ENCODE measurements around the gene PRSS2.

The PRSS2 gene

DNA sequence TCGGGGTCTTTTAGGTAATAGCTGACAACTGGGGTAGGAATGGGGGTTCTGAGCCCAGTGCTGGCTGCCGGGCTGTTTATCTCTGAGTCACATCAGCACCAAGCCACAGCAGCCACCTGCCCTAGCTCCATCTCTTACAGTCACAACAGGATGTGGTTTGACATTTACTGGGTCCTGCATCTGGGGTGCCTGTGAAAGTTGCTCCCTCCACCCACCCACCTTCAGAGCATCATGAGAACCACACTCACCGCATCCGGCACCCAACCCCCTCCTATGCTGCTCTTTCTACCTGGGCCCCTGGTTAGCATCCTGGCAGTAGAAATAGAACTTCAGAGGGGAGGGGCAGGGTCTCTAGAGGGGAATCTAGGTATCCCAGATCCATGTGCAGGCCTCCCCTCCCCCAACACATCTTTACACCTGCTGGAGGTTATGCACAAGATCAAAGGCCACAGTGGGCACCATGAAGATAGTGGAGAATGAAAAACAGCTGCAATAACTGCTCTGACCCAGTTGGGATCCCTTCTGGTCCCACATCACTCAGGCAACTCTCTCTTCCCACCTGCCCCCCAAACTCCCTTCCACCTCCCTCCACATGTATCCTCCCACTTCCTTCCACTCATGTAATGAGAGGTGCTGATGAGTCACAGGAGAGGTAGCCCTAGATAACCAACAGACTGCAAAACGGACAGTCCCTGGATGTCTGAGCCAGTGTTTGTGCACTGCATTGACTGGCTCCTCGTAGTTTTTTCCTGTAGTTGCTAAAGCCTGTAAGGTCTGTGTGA, 38.2 kb downstream of the PRSS2 start:
- no peak overlapping the region for H3K27ac ChIP-seq
- TF ChIP-seq ZFX (IDR thresholded peaks at IDR 0.05) = no peak
- TF ChIP-seq, protein P1, sequence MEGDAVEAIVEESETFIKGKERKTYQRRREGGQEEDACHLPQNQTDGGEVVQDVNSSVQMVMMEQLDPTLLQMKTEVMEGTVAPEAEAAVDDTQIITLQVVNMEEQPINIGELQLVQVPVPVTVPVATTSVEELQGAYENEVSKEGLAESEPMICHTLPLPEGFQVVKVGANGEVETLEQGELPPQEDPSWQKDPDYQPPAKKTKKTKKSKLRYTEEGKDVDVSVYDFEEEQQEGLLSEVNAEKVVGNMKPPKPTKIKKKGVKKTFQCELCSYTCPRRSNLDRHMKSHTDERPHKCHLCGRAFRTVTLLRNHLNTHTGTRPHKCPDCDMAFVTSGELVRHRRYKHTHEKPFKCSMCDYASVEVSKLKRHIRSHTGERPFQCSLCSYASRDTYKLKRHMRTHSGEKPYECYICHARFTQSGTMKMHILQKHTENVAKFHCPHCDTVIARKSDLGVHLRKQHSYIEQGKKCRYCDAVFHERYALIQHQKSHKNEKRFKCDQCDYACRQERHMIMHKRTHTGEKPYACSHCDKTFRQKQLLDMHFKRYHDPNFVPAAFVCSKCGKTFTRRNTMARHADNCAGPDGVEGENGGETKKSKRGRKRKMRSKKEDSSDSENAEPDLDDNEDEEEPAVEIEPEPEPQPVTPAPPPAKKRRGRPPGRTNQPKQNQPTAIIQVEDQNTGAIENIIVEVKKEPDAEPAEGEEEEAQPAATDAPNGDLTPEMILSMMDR (conservative IDR thresholded peaks at IDR 0.05) = no peak

DNA sequence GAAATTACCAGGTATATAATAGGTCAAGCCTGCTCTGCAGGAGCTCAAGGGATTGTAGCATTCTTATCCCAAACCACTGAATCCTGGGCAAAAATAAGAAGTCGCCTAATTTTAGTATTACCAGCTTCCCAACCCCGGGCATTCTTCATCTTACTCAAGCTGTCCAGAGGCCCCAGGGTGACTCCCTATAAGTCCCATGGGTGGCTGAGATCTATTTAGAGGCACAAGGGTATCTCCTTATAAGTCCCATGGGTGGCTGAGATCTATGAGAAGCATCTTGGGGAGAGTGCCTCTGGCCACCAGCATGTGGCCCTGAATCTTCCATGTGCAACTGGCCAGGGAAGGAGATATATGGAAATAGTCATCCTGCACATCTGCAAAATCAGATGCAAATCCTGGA, 38.9 kb downstream of the PRSS2 start:
- TF ChIP-seq, protein P1 (conservative IDR thresholded peaks at IDR 0.05) = no peak
- no peak for TF ChIP-seq ZFX (IDR thresholded peaks at IDR 0.05)
- H3K27ac ChIP-seq = no peak overlapping the region

DNA sequence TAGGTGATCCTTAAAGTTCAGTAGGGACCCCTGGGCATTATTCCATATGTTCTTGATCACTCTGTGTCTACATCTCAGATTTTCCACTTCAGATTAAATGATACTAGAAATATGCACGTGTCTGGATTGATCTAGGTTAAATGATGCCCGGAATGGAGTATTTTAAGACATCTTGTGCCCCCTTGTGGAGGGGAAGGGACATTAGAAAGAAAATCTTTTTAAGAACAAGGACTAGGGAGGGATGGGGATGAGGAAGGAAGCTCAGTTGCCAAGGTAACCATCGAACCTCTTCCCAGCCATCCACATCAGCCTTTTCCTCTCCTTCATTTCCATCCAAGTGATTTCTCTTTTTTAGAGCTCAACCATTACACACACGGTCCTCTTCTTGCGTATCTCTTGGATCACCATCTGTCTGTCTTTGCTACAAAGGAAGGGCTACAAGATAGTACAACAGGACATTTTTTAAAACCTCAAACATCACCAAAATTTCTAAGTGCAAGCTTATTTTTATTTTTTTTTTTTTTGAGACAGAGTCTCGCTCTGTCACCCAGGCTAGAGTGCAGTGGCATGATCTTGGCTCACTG, 40.5 kb downstream of the PRSS2 start:
- no peak overlapping the region for H3K27ac ChIP-seq
- TF ChIP-seq ZFX (IDR thresholded peaks at IDR 0.05) = no peak
- TF ChIP-seq, protein P1 (conservative IDR thresholded peaks at IDR 0.05) = peak; percentile 88

DNA sequence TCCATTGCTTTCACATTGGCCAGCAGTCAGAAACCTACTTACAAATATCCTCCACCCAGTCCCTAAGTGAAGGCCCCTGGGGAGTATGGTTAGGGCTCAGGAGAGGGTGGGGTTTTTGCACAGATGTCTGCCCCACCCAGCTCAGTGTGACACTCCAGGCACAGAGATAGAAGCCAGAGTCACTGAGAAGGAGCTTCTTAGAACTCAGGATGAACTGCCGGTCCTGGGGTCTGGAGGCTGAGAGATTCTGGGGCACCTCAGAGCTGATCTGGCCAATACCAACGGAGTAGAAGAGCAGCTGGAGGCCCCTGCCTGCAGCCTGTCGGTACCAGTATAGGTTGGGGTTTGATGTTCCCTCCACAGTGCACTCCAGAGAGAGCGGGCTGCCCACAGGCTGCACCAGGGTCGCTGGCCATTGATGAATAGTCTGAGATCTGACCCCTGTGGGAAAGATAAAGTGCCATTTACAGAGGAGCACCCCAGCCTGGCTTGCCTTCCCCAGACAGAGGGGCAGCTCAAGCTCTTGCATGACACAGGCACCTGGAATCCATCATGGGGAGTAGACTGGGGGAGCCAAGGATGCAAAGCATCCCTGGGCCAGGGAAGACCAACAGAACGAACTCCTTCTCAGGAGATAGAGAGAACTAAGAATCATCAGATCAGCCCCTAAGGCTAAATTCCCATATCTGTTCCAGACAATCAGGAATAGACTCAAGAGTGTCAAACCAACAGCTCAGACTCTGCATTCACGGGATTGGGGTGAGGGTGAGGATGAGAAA, 41.9 kb downstream of the PRSS2 start:
- TF ChIP-seq ZFX (IDR thresholded peaks at IDR 0.05) = no peak
- TF ChIP-seq, protein P1 (conservative IDR thresholded peaks at IDR 0.05) = no peak
- peak overlapping the region; percentile 47 for H3K27ac ChIP-seq

DNA sequence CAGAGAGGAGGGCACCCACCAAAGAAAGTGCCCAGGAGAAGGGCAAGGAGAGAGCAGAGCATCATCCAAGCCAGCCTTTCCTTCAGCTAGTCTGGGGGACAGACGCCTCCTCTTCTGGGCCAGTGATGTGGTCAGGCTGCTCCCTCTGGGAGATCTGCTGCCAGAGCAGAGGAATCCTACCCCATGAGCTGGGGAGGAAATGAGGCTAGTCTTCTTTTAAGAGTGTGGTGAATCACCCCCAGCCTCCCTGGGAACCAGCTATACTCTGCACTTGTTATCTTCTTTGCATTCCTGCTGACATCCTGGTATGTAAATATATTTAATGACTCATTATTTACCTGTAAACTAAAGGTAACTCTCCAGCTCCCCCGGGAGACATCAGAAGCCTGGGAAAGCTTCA, 42.5 kb downstream of the PRSS2 start:
- peak overlapping the region; percentile 47 for H3K27ac ChIP-seq
- no peak for TF ChIP-seq ZFX (IDR thresholded peaks at IDR 0.05)
- TF ChIP-seq, protein P1 (conservative IDR thresholded peaks at IDR 0.05) = no peak

DNA sequence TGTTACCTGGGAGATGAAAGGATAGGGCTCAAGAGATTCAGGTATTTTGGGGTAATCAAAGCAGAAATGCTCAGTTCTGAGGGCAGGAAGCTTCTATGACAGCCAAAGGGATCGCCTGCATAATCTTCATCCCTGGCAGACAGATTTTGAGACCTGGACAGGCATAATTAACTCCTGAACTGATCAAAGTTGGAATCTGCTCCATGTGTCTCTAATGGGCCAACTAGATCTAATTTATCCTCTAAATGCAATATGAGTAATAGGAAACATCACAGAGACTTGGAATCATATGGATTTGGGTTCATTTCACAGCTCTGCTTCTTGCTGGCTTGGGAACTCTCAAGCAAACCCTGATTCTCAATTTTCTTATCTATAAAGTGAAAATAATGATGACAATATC, 42.9 kb downstream of the PRSS2 start:
- H3K27ac ChIP-seq = peak overlapping the region; percentile 47; the same call in 1 of the 2 replicates
- TF ChIP-seq ZFX (IDR thresholded peaks at IDR 0.05) = no peak
- TF ChIP-seq, protein P1 (conservative IDR thresholded peaks at IDR 0.05) = no peak

DNA sequence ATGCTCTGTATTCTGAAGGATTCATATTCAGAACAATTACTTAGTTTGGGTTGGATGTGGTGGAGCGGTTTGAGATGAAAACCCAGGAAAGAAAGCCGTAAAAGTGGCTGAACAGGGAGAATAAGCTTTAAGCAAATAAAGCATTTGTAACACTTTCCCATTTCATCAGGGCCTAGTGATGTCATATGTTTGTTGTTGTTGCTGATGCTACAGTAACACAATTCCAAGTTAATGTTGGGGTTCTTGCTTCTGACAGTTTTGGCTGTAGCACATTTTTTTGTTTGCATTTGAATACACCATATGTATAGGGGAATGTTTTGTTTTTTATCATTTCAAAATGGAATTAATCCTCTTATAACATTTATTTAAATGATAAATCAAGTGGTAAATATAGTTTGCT, 43.7 kb downstream of the PRSS2 start:
- no peak overlapping the region for H3K27ac ChIP-seq
- TF ChIP-seq ZFX (IDR thresholded peaks at IDR 0.05) = no peak
- TF ChIP-seq, protein P1 (conservative IDR thresholded peaks at IDR 0.05) = no peak

Measured in C4-2B (cell line).